Putamen (tissue), 1 donor: ENCODE results near the gene NDUFA13.

Experiments
- DNase-seq: peaks from one replicate; pipeline ENCODE4 v3.0.0-alpha.2; 2016; ENCODE audit warnings: low spot score

Gene NDUFA13

DNA sequence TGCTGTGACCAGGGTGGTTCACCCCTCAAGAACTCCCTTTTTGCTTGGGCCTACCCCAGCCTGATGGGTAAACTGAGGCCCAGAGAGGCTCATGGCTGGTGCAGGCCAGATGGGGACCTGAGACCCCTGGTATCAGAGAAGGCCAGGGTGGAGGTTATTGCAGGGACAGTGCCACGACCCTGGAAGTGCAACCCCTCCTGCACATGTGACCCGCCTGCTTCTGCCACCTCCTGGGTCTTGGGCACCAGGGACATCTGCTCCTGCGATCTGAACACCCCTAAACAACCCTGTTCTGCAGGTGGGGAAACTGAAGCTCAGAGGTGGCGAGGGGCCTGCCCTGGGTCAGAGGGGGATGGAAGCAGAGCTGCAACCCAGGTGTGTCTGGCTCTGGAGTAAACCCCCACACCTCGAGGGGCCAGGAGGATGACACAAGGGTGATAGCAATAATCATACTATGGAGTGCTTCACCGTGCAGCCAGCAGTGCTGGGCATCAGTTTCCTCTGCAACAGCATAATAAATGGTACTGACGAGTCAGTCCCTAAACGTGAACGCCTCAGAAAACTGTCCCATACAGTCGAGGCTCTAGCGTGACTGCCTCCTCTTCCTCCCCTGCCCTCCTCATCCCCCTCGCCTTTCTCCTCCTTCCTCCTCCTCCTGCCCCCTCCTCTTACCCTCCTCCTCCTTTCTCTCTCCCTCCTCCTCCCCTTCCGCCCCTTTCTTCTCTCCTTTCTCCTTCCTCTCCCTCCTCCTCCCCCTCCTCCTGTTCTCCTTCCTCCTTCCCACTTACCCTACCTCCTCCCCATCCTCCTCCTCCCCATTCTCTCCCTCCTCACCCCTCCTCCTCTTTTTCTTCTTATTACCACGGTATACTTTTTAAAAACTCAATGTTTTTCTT, 17.0 kb downstream of the NDUFA13 start:
- no peak for DNase-seq

GRCh38 chr19:19533841-19534240, 17.8 kb downstream of the NDUFA13 start:
- DNase-seq, result no peak

GRCh38 chr19:19534556-19535265, 18.7 kb downstream of the NDUFA13 start:
- DNase-seq, result no peak

- DNase-seq, result no peak
Observed at GRCh38 chr19:19535311-19536191, 19.5 kb downstream of the NDUFA13 start.

GRCh38 chr19:19537075-19538048, 21.3 kb downstream of the NDUFA13 start:
- DNase-seq, result no peak

DNA sequence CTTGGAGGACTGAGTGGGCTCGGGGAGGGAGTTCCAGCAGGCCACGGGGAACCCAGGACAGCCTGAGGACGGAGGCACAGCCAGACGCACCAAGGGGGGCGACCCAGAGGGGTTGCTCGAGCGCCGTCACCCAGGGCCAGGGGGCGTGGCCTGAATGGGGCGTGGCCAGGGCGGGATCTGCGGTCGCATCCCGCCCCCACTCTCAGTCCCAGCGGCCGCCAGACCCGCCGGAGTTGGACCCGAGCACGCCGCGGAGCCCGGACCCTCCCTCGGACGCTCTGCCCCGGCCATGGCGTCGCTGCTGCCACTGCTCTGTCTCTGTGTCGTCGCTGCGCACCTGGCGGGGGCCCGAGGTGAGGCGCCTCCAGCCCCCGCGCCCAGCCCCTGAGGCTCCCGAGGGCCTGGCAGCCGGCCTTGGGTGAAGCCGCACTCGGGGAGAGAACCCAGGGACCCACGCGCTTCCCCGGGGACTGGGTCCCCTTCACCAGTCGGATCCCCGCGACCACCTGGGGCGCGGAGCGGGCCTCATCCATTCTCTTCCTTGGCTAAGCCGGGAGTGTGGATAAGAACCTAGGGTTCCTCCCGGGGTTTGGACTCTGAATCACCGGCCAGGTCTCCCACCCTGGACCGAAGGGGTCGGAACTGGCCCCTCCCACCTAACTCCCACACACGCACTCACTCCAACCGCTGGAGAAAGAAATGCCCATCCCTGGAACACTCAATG, 22.2 kb downstream of the NDUFA13 start, which contains the start of gene CILP2:
Gene CILP2 (plus strand): TSS at position 205 of the 724 bp plus-strand sequence. CDS start 85 bp downstream, at position 290.
- DNase-seq, result no peak

DNA sequence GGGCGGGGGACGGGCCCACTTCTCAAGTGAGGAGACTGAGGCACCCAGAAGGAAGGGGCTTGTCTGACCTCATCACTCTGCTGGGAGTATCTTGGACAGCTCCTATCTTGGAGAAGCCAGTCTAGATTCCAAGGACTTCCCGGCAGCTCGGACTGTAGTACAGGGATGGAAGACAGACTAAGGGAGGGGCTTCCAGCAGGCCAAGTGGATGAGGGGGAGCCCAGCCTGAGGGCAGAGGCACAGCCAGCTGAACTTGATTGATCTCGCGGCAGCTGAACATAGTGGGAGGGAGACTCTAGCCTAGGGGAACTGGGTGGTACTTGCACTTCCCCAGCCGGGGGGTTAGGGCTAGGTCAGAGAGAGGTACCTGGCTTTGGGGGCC, 22.8 kb downstream of the NDUFA13 start:
- DNase-seq, result no peak

- no peak for DNase-seq
Observed at GRCh38 chr19:19539698-19540063, 23.7 kb downstream of the NDUFA13 start.

GRCh38 chr19:19540064-19540714, 24.2 kb downstream of the NDUFA13 start:
- DNase-seq, result peak; percentile 30

GRCh38 chr19:19540715-19541515, 24.9 kb downstream of the NDUFA13 start:
- DNase-seq, result no peak

- DNase-seq, result no peak
Observed at GRCh38 chr19:19541616-19542015, 25.6 kb downstream of the NDUFA13 start.

DNA sequence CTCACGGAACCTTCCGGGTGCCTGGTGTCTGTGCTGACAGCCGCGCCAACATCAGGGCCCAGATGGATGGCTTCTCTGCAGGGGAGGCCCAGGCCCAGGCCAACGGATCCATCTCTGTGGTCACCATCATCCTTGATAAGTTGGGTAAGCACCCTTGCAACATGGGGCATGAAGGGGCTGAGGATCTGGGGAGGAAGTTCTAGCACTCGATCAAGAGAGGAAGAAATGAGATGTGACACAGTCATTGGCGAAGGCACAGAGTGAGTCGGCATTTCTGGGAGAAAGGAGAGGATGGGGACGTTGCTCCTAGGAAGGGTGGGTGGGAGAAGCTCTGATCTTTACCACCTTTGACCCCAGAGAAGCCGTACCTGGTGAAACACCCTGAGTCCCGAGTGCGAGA, 26.5 kb downstream of the NDUFA13 start:
- DNase-seq, result no peak

DNA sequence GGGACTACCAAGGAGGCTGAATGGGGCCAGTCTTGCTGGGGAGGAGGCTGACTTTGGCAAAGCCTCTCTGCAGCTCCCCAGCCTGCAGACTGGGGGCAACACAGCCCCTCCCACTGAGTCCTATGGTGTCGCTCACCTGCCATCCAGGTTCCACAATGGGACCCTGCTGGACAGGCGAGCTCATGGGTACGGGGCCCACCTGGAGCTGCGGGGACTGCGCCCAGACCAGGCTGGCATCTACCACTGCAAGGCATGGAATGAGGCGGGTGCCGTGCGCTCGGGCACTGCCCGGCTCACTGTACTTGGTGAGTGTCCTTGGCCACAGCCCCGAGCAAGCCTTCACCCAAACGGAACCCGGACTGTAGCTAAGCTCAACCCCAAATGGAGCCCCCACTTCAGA, 27.1 kb downstream of the NDUFA13 start:
- no peak for DNase-seq

GRCh38 chr19:19543640-19544039, 27.6 kb downstream of the NDUFA13 start:
- DNase-seq, result no peak

DNA sequence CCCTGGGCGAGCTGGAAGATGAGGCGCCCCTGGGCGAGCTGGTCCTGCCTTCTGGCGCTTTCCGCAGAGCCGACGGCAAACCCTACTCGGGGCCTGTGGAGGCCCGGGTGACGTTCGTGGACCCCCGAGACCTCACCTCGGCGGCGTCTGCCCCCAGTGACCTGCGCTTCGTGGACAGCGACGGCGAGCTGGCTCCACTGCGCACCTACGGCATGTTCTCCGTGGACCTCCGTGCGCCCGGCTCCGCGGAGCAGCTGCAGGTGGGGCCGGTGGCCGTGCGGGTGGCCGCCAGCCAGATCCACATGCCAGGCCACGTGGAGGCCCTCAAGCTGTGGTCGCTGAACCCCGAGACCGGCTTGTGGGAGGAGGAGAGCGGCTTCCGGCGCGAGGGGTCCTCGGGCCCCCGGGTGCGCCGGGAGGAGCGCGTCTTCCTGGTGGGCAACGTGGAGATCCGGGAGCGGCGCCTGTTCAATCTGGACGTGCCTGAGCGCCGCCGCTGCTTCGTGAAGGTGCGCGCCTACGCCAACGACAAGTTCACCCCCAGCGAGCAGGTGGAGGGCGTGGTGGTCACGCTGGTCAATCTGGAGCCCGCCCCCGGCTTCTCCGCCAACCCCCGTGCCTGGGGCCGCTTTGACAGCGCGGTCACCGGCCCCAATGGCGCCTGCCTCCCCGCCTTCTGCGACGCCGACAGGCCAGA, 28.4 kb downstream of the NDUFA13 start:
- DNase-seq, result no peak

GRCh38 chr19:19544954-19545591, 29.0 kb downstream of the NDUFA13 start:
- DNase-seq, result no peak

- no peak for DNase-seq
Observed at GRCh38 chr19:19545707-19546106, 29.7 kb downstream of the NDUFA13 start.

- DNase-seq, result no peak
Observed at GRCh38 chr19:19546751-19547162, 30.7 kb downstream of the NDUFA13 start.
